HG02981 (cell line): ENCODE measurements around the gene PDGFRA.
"Not testable (repeated sequence)": the region's sequence is repeated elsewhere in the genome, so short reads cannot be mapped to it uniquely, and the experiment has no call there.

Source experiments
- ATAC-seq: cut with Tn5 transposase; IDR thresholded peaks from one replicate; pipeline ENCODE4 v1.9.1; 2021; ENCODE audit warnings: mild to moderate bottlenecking, moderate library complexity; ENCODE audit not compliant: unreplicated experiment

The PDGFRA gene

GRCh38 chr4:54227256-54228055, 1.6 kb upstream of the PDGFRA start:
- ATAC-seq, result no peak

- ATAC-seq, result no peak
Observed at GRCh38 chr4:54228056-54228527, 1.0 kb upstream of the PDGFRA start.

GRCh38 chr4:54228546-54228945, 547 bp upstream of the PDGFRA start:
- no peak for ATAC-seq

- no peak for ATAC-seq
Observed at GRCh38 chr4:54229631-54230483, 764 bp downstream of the PDGFRA start.

GRCh38 chr4:54230484-54231418, 1.7 kb downstream of the PDGFRA start:
- ATAC-seq, result no peak

- ATAC-seq, result no peak
Observed at GRCh38 chr4:54231419-54231767, 2.3 kb downstream of the PDGFRA start.

GRCh38 chr4:54231768-54232688, 2.9 kb downstream of the PDGFRA start:
- no peak for ATAC-seq

GRCh38 chr4:54233277-54233696, 4.2 kb downstream of the PDGFRA start:
- ATAC-seq, result peak; percentile 81

- ATAC-seq, result peak; percentile 10
Observed at GRCh38 chr4:54233697-54234496, 4.8 kb downstream of the PDGFRA start.

GRCh38 chr4:54234497-54235205, 5.6 kb downstream of the PDGFRA start:
- ATAC-seq, result no peak

GRCh38 chr4:54236316-54236715, 7.2 kb downstream of the PDGFRA start:
- not testable (repeated sequence) for ATAC-seq

- no peak for ATAC-seq
Observed at GRCh38 chr4:54237770-54238169, 8.7 kb downstream of the PDGFRA start.

GRCh38 chr4:54238389-54238788, 9.3 kb downstream of the PDGFRA start:
- ATAC-seq, result no peak

- ATAC-seq, result not testable (repeated sequence)
Observed at GRCh38 chr4:54241268-54241823, 12.3 kb downstream of the PDGFRA start.

GRCh38 chr4:54243541-54243940, 14.4 kb downstream of the PDGFRA start:
- ATAC-seq, result not testable (repeated sequence)

- not testable (repeated sequence) for ATAC-seq
Observed at GRCh38 chr4:54252312-54252711, 23.2 kb downstream of the PDGFRA start.

- ATAC-seq, result no peak
Observed at GRCh38 chr4:54254116-54254914, 25.2 kb downstream of the PDGFRA start.
